NCI-H2029 (cell line): ENCODE results near the gene INTS1.

Experiments
- DNase-seq: peaks from one replicate; lab custom pipeline; 2025; lab: John Stamatoyannopoulos, UW

INTS1 gene

DNA sequence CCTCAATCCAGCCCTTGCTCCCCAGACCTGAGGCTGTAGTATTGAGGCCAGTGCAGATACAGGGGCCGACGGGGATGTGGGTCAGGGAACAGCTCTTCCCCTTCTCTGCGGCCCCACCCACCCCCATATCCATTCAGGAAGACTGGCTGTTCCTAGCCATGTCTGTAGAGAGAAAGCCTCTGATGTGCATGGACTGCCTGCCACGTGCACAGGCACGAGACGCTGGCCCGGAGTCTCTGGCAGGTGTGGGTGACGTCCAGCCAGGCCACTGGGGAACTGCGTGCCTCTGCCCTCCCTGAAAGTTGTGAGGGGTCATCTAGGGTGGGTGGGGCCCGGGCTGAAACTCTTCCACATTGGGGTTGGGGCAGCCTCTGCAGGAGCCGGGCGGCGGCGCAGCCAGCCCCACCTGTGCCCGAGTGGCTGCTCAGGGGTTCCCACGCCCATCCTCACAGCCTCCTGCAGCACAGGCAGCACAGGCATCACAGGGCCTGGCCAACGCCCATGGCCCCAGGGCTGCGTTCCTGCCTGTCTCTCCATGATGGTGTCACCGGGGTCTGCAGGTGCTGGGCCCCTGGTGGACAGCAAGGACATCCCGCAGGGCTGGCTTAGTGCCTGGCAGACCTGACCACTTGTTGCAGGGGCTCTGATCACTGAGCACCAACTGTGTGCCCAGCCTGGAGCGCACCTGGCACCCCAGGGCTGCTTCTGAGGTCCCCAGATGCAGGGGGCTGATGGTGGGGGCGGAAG is 72.4 kb downstream of the INTS1 start:
- no peak for DNase-seq

DNA sequence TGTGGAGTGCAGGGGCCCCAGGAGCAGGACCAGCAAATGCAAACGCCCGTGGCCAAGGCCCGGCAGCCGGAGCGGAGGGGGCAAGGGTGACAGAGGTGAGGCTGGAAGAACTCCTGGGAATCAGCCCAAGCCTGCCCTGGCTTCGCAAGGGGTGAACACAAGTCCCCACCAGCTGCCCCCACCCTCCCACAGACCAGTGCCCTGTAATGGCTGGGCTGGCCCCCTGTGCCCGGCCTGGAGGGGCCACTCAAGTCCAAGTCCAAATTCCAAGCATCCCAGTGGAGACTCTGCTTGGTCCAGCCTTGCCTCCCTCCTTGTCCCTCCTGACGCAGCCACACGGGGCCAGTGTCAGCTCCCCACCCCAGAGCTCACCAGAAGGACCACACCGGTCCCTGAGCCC is 73.0 kb downstream of the INTS1 start:
- no peak for DNase-seq

DNA sequence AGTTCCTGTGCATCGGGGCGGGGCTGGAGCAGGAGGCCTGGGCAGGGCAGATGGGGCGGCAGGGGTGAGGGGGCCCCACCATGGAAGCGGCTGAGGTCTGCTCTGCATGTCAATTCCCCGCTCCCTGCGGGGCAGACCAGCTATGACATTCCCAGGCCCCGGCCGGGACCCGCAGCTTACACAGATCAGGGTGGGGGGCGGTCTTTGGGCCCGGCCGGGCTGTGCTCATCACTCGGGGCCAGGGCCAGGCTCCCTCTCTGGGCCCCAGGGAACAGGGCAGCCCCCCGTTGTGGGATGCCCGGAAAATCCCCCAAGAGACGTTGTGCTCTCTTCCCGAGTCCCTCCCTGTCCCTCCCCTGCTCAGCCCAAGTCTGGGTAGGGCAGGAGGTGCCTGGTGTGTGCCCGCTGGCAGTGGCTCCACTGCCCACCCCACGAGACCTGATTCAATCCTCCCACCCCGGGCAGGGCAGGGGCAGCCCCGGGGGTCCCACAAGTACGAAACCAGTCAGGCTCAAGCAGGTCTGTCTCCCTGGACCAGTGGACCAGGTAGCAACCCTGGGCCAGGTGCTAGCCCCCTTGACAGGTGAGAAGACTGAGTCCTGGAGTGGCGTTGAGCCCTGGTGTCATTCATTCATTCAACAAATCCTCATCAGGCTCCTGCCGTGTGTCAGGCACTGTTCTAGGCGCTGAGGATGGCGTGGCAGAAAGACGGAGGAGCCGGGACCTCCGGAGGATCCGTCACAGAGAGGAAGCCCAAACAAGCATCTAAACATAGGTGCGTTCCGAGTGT is 73.9 kb downstream of the INTS1 start:
- DNase-seq = no peak

DNA sequence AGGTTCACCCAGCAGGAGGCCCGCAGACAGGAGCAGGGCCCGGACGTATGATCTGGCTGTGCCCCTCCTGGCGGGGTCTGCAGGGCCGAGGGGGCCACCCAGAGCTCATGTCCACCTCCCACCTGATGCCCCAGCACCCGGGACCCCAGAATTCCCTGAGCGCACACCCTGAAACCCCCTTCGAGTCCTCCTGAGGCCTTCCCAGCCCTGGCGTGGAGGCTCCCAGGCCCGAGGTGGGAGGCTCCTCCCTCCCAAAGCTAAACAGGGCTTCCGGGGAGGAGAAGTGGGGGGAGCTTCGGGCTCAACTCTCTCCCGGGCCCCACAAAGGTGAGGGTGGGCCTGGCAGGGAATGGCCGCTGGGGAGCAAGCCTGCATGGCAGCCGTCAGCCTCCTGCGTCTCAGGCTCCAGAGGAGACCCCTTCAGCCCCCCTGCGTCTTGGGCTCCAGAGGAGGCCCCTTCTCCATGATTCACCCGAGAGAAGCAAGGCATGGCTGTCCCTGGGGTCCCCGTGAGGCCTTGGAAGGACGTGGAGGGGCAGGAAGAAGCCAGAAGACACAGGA is 75.2 kb downstream of the INTS1 start:
- DNase-seq = no peak

DNA sequence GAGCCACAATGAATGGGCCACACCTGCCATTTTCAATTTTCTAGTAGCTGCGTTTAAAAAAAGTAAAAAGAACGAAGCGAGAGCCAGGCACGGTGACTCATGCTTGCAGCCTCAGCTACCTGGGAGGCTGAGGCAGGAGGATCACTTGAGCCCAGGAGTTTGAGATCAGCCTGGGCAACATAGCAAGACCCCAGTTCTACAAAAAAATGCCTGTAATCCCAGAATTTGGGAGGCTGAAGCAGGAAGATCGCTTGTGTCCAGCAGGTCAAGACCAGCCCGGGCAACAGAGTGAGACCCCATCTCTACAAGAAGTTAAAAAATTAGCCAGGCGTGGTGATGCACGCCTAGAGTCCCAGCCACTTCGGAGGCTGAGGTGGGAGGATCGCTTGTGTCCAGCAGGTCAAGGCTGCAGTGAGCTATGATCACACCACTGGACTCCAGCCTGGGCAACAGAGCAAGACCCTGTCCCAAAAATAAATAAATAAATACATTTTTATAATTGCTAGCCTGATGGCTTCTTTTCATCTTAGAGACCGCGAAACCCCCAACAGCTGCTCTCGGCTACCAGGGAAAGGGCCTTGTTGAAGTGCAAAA is 77.0 kb downstream of the INTS1 start:
- DNase-seq = no peak

DNA sequence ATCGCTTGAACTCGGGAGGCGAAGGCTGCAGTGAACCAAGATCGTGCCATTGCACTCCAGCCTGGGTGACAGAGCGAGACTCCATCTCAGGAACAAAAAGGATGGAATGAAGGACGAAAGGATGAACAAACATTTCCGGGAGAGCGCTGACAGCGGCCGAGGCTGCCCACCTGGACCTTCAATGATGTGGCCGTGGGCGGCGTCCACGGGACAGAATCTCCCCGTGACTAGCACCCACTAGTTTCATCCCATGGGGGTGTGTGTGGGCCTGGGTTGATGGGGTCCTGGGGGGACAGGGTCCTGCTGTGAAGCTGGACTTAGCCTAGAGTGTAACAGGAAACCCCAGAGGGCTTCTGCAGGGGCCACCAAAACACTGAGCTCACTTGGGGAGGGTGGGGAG is 77.7 kb downstream of the INTS1 start:
- no peak for DNase-seq

DNA sequence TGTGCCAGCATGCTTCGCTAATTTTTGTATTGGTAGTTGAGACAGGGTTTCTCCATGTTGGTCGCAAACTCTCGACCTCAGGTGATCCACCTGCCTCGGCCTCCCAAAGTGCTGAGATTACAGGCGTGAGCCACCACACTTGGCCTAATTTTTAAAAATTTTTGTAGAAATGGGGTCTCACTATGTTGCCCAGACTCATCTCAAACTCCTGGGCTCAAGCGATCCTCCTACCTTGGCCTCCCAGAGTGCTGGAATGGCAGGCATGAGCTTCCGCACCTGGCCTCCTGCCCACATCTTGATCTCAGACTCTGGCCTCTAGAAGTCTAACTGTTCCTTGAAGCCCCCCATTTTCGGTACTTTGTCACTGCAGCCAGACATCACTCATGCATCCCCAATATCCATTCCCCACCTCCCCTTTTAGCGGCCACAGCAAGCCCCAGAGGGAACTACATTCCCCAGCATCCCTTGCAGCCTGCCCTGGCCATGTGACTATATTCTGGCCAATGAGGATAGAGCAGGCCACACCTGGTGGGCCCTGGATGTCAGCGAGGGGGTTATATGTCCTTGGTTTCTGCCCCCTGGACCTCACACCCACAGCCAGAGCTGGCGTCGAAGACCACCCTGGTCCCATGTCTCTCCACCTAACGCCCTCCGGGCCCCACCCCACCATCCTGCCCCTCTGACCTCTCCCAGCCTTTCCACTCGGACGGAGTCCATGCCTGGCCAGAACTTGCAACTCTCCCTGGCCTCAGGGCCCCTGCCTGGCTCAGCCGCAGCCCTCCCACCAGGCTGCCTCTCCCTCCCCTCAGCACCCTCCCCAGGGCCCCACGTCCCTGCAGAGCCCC is 78.7 kb downstream of the INTS1 start:
- DNase-seq = no peak

DNA sequence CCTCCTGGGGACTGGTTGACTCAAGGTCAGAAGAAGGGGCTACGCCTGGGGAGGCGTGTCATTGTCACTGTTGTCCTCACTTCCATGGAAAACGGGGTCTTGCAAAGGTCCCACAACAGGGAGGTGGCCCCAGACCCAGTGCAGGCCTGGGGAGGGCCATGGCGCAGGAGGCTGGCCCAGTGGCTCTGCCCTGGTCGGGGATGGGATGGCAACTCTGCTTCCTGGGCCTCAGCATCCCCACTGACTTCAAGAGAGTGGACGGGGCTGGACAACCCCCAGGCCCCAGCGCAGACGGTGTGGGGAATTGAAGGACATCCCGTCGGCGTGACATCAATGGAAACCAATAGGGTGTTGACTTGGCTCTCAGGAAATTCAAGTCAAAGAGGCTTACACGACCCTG is 80.1 kb downstream of the INTS1 start:
- DNase-seq = no peak

DNA sequence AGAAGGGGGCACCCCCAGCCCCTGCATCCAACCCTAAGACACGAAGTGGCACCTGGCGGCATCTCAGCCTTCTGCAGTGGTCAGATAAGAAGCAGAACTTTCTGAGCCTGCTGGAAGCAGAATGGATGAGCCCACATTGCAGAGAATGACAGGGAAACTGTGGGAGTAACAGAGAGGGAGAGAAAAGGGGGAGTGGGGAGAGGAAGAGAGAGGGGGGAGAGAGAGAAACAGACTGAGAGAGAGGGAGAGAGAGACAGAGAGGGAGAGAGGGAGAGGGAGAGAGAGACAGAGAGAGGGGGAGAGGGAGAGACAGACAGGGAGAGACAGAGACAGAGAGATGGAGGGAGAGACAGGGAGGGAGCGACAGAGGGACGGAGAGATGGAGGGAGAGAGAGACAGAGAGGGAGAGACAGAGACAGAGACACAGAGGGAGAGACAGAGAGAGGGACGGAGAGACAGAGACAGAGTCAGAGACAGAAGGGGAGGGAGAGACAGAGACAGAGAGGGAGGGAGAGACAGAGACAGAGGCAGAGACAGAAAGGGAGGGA is 80.9 kb downstream of the INTS1 start:
- DNase-seq = no peak

DNA sequence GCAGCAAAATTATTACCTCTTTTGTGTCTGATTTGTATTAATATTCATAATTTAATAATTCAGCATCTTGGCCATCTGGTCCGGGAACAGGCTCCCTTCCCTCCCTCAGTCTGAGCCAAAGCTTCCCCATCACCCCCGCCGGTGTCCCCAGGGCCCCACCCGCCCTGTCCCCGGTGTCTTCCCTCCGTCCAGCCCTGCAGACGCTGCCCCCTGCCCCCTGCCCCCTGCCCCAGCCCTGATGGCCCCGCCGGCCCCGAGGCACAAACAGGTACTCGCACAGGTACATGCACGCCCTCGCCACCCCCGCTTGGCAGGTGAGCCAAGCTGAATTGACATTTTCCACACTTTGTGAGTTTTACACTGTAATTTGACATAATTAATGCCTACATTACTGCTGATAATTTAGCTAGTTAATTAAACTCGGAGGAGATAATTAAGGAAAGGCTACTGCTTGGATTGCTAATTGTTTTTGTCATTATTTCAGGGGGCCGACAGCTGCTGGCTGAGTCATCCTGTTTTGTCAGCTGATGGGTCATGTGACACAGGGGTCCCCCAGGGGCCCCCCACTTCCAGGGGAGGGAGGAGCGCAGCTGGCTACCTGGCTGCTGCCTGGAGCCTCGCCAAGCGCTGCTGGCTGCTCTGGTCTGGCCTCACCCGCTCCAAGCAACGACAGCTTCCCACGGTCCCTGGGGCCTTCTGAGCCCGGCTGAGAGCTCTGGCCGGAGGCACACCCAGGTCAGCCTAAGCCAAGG is 81.5 kb downstream of the INTS1 start:
- no peak for DNase-seq

DNA sequence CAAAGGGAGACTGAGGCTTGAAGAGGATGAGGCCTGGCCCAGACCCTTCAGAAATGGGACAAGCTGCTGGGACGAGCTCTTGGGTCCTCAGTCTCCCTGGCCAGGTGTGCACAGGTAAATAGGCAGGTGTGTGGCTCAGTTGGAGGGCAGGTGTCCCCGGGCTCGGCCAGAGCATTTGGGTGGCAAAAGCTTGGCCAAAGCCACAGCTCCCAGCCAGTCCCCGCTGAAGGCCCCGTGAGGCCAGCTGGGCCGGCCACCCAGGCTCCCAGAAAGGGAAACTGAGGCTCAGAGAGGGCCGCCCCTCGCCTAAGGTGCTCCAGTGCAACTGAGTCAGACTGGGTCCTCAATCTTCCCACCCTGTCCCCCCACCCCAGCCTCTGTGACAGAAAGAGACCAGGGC is 82.2 kb downstream of the INTS1 start:
- no peak for DNase-seq

DNA sequence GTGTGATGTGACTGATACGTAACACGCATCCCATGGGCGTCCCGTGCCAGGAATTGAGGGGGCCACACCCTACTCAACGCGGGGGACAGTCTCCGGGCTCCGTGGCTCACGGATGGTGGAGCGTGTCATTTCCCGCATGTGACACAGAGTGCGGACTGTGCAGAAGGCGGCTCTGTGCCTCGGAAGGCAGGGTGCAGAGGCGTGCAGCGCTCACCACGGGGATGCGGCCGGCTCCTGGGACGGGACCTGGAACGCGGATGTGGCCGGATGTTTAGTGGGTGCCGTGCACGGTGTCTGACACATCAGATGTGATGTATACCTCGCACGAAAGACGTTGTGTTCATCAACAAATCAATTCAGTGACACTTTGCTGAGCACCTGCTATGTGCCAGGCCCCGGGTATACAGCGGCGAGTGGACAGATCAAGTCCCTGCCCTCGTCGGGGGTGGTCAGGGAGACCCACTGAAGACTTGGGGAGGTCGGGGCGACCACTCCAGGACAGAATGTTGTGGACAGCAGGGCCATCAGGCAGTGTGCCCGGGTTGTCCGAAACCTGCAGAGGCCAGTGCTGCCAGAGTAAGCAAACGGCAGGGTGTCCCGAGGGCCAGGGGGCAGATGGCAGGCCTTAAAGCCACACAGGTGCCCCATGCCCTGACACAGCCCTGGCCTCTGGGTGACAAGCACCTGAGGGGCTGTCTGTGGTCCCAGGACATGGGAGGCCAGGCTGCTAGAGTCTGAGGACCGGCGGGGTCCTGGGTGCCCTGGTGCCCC is 83.0 kb downstream of the INTS1 start:
- no peak for DNase-seq
